ENCODE data around the gene ZNF200. TPM values are rescaled to one million over a fixed set of nuclear protein-coding genes. Genes with fewer than 3 reads are reported as not detected.

ZNF200 gene
- total RNA-seq, 2 donors from 2014 or later: 3.2 to 4.9 TPM

- DNase-seq (ENCODE audit: low spot score): no peak
- Histone ChIP-seq H3K4me1 (no peaks in the 10 kb centered on the region), H3K9me3 (no peaks in the 10 kb centered on the region), H3K27ac (no peak within 1 kb of the TSS), H3K36me3 (no peaks in the 10 kb centered on the region), H3K4me3 (no peak within 1 kb of the TSS), H3K27me3 (no peaks in the 10 kb centered on the region)
- TF ChIP-seq CTCF (IDR thresholded peaks at IDR 0.05): no peak
Observed at GRCh38 chr16:3256146-3256865, 21.3 kb upstream of the ZNF200 start, which contains the start of gene MEFV. TSS of gene MEFV (minus strand) at chr16:3256633. CDS start at chr16:3256587, 46 bp downstream.

- Histone ChIP-seq H3K9me3 (no peaks in the 10 kb centered on the region), H3K27ac (no peak overlapping the region), H3K27me3 (no peaks in the 10 kb centered on the region), H3K36me3 (no peaks in the 10 kb centered on the region), H3K4me3 (no peak overlapping the region), H3K4me1 (no peaks in the 10 kb centered on the region)
- TF ChIP-seq CTCF (IDR thresholded peaks at IDR 0.05): no peak
- DNase-seq (ENCODE audit: low spot score): no peak
Observed at GRCh38 chr16:3254309-3254708, 19.4 kb upstream of the ZNF200 start.

- Histone ChIP-seq H3K27me3 (no peaks in the 10 kb centered on the region), H3K4me1 (no peaks in the 10 kb centered on the region), H3K4me3 (no peak overlapping the region), H3K9me3 (no peaks in the 10 kb centered on the region), H3K36me3 (no peaks in the 10 kb centered on the region), H3K27ac (no peak overlapping the region)
- no peak for DNase-seq (ENCODE audit: low spot score)
- no peak for TF ChIP-seq CTCF (IDR thresholded peaks at IDR 0.05)
Observed at GRCh38 chr16:3252967-3253366, 18.0 kb upstream of the ZNF200 start.

GRCh38 chr16:3249451-3249850 lies 14.5 kb upstream of the ZNF200 start:
- no peaks in the 10 kb centered on the region for H3K9me3 ChIP-seq
- TF ChIP-seq CTCF (IDR thresholded peaks at IDR 0.05): no peak
- no peaks in the 10 kb centered on the region for H3K4me1 ChIP-seq
- no peak overlapping the region for H3K27ac ChIP-seq
- DNase-seq (ENCODE audit: low spot score): no peak
- no peak overlapping the region for H3K4me3 ChIP-seq
- no peaks in the 10 kb centered on the region for H3K27me3 ChIP-seq
- no peaks in the 10 kb centered on the region for H3K36me3 ChIP-seq

- no peaks in the 10 kb centered on the region for H3K36me3 ChIP-seq
- TF ChIP-seq CTCF (IDR thresholded peaks at IDR 0.05): no peak
- H3K27me3 ChIP-seq: no peaks in the 10 kb centered on the region
- H3K4me1 ChIP-seq: no peaks in the 10 kb centered on the region
- H3K9me3 ChIP-seq: no peaks in the 10 kb centered on the region
- H3K4me3 ChIP-seq: no peak overlapping the region
- no peak for DNase-seq (ENCODE audit: low spot score)
- no peak overlapping the region for H3K27ac ChIP-seq
Observed at GRCh38 chr16:3249020-3249419, 14.1 kb upstream of the ZNF200 start.

GRCh38 chr16:3248596-3248995 lies 13.6 kb upstream of the ZNF200 start:
- Histone ChIP-seq H3K36me3 (no peaks in the 10 kb centered on the region), H3K27me3 (no peaks in the 10 kb centered on the region), H3K9me3 (no peaks in the 10 kb centered on the region), H3K27ac (no peak overlapping the region), H3K4me1 (no peaks in the 10 kb centered on the region), H3K4me3 (no peak overlapping the region)
- no peak for DNase-seq (ENCODE audit: low spot score)
- no peak for TF ChIP-seq CTCF (IDR thresholded peaks at IDR 0.05)
